SU-DHL-6 (cell line): Measurements from ENCODE around the gene MOGAT3.

ENCODE experiments used
- H2AFZ ChIP-seq: fragments of 200-600 bp; sonication (generic); 2 replicates; pipeline ENCODE4 v1.6.1; 2014; ENCODE audit warnings: low read depth, mild to moderate bottlenecking, moderate library complexity, mixed read lengths, antibody characterized with exemption, low read length; ENCODE audit not compliant: severe bottlenecking
- H3F3A ChIP-seq: fragments of 200-600 bp; shearing (Covaris generic); 2 replicates; pipeline ENCODE4 v1.6.0; 2016; ENCODE audit warnings: antibody characterized with exemption, mild to moderate bottlenecking; ENCODE audit not compliant: insufficient read depth
- H3K27ac ChIP-seq: fragments of 200-600 bp; sonication (generic); 2 replicates; pipeline ENCODE4 v1.5.1; 2016; ENCODE audit warnings: low read depth, mild to moderate bottlenecking, low read length, moderate library complexity, mixed read lengths
- H3K27me3 ChIP-seq: fragments of 200-600 bp; sonication (generic), shearing (Covaris generic); 2 replicates; pipeline ENCODE4 v1.6.0; 2014; ENCODE audit warnings: mild to moderate bottlenecking, low read length
- H3K36me3 ChIP-seq: fragments of 200-600 bp; sonication (generic); 2 replicates; pipeline ENCODE4 v1.6.1; 2014; ENCODE audit warnings: mild to moderate bottlenecking, low read length, mixed read lengths
- H3K4me2 ChIP-seq: fragments of 300-600, 200-600 bp; shearing (Covaris generic), sonication (generic); 2 replicates; pipeline ENCODE4 v1.6.0; 2014; ENCODE audit warnings: low read length, low read depth, mild to moderate bottlenecking; ENCODE audit not compliant: poor library complexity, severe bottlenecking
- H3K4me3 ChIP-seq: fragments of 200-600 bp; sonication (generic); 2 replicates; pipeline ENCODE4 v1.5.1; 2014; ENCODE audit warnings: antibody characterized with exemption, low read length, mild to moderate bottlenecking, mixed read lengths; ENCODE audit not compliant: insufficient read depth, poor library complexity, severe bottlenecking
- H3K79me2 ChIP-seq: fragments of 200-600 bp; sonication (generic); 2 replicates; pipeline ENCODE4 v1.6.1; 2014; ENCODE audit warnings: mild to moderate bottlenecking, low read length, moderate library complexity; ENCODE audit not compliant: insufficient read depth
- H3K9ac ChIP-seq: fragments of 200-600 bp; sonication (generic); 2 replicates; pipeline ENCODE4 v1.7.0; 2014; ENCODE audit warnings: mild to moderate bottlenecking, low read length
- H3K9me2 ChIP-seq: fragments of 200-600 bp; sonication (generic); replicated peaks from 2 replicates; pipeline ENCODE4 v1.6.1; 2014; ENCODE audit warnings: low read length; ENCODE audit not compliant: insufficient read depth
- H3K9me3 ChIP-seq: fragments of 200-600 bp; sonication (generic); 2 replicates; pipeline ENCODE4 v1.6.1; 2014; ENCODE audit warnings: low read length, mixed read lengths; ENCODE audit not compliant: insufficient read depth
- H4K20me1 ChIP-seq: fragments of 200-600 bp; sonication (generic); 2 replicates; pipeline ENCODE4 v1.6.1; 2014; ENCODE audit warnings: low read depth, mild to moderate bottlenecking, antibody characterized with exemption, low read length, moderate library complexity, mixed read lengths
- CTCF ChIP-seq: fragments of 200-600 bp; sonication (generic); IDR thresholded peaks from one replicate; pipeline ENCODE4 v1.5.1; 2017; ENCODE audit warnings: antibody characterized with exemption, mild to moderate bottlenecking, low read length, moderate library complexity; ENCODE audit not compliant: insufficient read depth, poor library complexity, severe bottlenecking
- EZH2phosphoT487 ChIP-seq: fragments of 200-600 bp; sonication (generic), shearing (Covaris generic); conservative IDR thresholded peaks from 2 replicates; pipeline ENCODE4 v1.6.1; 2018; ENCODE audit warnings: mild to moderate bottlenecking, antibody characterized with exemption, low read length, moderate library complexity, mixed read lengths

Gene MOGAT3

GRCh38 chr7:101162551-101163278, 38.1 kb downstream of the MOGAT3 start:
- peak overlapping the region; percentile 36 for H2AFZ ChIP-seq
- no peaks in the 10 kb centered on the region for H3K27me3 ChIP-seq
- peak overlapping the region; percentile 59 for H3K27ac ChIP-seq

GRCh38 chr7:101161692-101162471, 39.0 kb downstream of the MOGAT3 start:
- Histone ChIP-seq H3K9ac (peak overlapping the region; percentile 61), H3K4me3 (no peak overlapping the region), H3K27ac (peak overlapping the region; percentile 59)

More at GRCh38 chr7:101162551-101163278, 38.1 kb downstream of the MOGAT3 start:
- H3K79me2 ChIP-seq = no peaks in the 10 kb centered on the region
- H4K20me1 ChIP-seq = no peaks in the 10 kb centered on the region
- no peaks in the 10 kb centered on the region for H3K9me3 ChIP-seq
- peak overlapping the region; percentile 60 for H3K4me3 ChIP-seq
- no peaks in the 10 kb centered on the region for H3K9me2 ChIP-seq
- peaks cover 8% of the 10 kb centered on the region; the same call in 1 of the 2 replicates for H3F3A ChIP-seq
- TF ChIP-seq CTCF (no peak), EZH2phosphoT487 (no peak)
- H3K9ac ChIP-seq = peak overlapping the region; percentile 61
- peak overlapping the region; percentile 76 for H3K4me2 ChIP-seq
- H3K36me3 ChIP-seq = no peaks in the 10 kb centered on the region

GRCh38 chr7:101160910-101161309, 39.9 kb downstream of the MOGAT3 start:
- Histone ChIP-seq H3F3A (peaks cover 16% of the 10 kb centered on the region; the same call in 1 of the 2 replicates), H3K9me2 (no peaks in the 10 kb centered on the region), H3K4me2 (no peak overlapping the region), H3K9me3 (no peaks in the 10 kb centered on the region), H3K27ac (no peak overlapping the region), H3K79me2 (no peaks in the 10 kb centered on the region), H3K4me3 (no peak overlapping the region), H3K9ac (no peak overlapping the region), H3K36me3 (no peaks in the 10 kb centered on the region), H4K20me1 (no peaks in the 10 kb centered on the region), H3K27me3 (no peaks in the 10 kb centered on the region), H2AFZ (no peak overlapping the region)
- TF ChIP-seq CTCF = no peak
- no peak for TF ChIP-seq EZH2phosphoT487

More at GRCh38 chr7:101161692-101162471, 39.0 kb downstream of the MOGAT3 start:
- peak overlapping the region; percentile 36 for H2AFZ ChIP-seq
- H3K36me3 ChIP-seq = no peaks in the 10 kb centered on the region
- no peaks in the 10 kb centered on the region for H3K27me3 ChIP-seq
- H3K4me2 ChIP-seq = peak overlapping the region; percentile 76
- no peaks in the 10 kb centered on the region for H3K79me2 ChIP-seq
- peaks cover 13% of the 10 kb centered on the region; the same call in 1 of the 2 replicates for H3F3A ChIP-seq
- no peaks in the 10 kb centered on the region for H3K9me3 ChIP-seq
- no peaks in the 10 kb centered on the region for H4K20me1 ChIP-seq
- no peak for TF ChIP-seq CTCF
- TF ChIP-seq EZH2phosphoT487 = no peak
- no peaks in the 10 kb centered on the region for H3K9me2 ChIP-seq
